HepG2 (cell line): Measurements from ENCODE around the gene MASP1. TPM values are rescaled to one million over a fixed set of nuclear protein-coding genes. Genes with fewer than 3 reads are reported as not detected.

Source experiments
- ATAC-seq: fragments of 200-7000 bp; cut with Tn5 transposase; 3 replicates; pipeline ENCODE4 v1.9.1; 2020; ENCODE audit warnings: mild to moderate bottlenecking, moderate library complexity
- BruUV-seq: library from RNA; stranded (reverse); fragments of 400-500 nt; replicated peaks from 2 replicates; lab custom pipeline; 2021; lab: Mats Ljungman, UMichigan
- CTCF ChIA-PET: fragments of 300-600 bp; formaldehyde crosslinking; extraction: SDS; loops from one replicate; lab custom pipeline; 2021; ENCODE audit warnings: low total read pairs, inconsistent platforms, low intra/inter-chr PET ratio; lab: Yijun Ruan, JAX
- POLR2A ChIA-PET: fragments of 350-600 bp; sonication (Branson Sonifier 250); formaldehyde crosslinking; loops from one replicate; lab custom pipeline; 2020; ENCODE audit warnings: antibody characterized with exemption, inconsistent platforms; lab: Yijun Ruan, JAX
- DNase-seq: peaks from one replicate; pipeline ENCODE4 v3.0.0-alpha.2; 2015; ENCODE audit warnings: low spot score
- FAIRE-seq: peaks from 3 replicates; lab custom pipeline; 2011; peaks lifted over from hg19 to GRCh38; lab: Jason Lieb, UNC
- H2AFZ ChIP-seq: one replicate; pipeline ENCODE4 v1.6.1; 2011; ENCODE audit warnings: low read length, inconsistent platforms
- H3K27ac ChIP-seq: fragments of 300-600 bp; 3 replicates; pipeline ENCODE4 v1.8.0; 2011; ENCODE audit warnings: mixed run types, mild to moderate bottlenecking, mixed read lengths, low read length, inconsistent platforms; ENCODE audit not compliant: insufficient read depth; ENCODE audit errors: extremely low read length
- H3K27me3 ChIP-seq, 2 experiments: fragments of 200-600 bp in 1 of 2; 2 replicates in 1 of 2; 3 replicates in 1 of 2; pipeline versions ENCODE4 v1.6.0 to v1.8.0; 2011; ENCODE audit warnings: low read length in 2 of 2, mild to moderate bottlenecking in 2 of 2, moderate library complexity in 2 of 2, inconsistent platforms in 1 of 2; ENCODE audit not compliant: insufficient read depth in 2 of 2, control insufficient read depth in 1 of 2
- H3K36me3 ChIP-seq, 2 experiments: fragments of 200-600 bp in 1 of 2; replicated peaks in 1 of 2; 2 replicates in 1 of 2; 3 replicates in 1 of 2; pipeline versions ENCODE4 v1.5.1 to v1.8.0; 2011; ENCODE audit warnings: low read length in 2 of 2, inconsistent platforms in 1 of 2; ENCODE audit not compliant: insufficient read depth in 2 of 2, control insufficient read depth in 1 of 2
- H3K4me1 ChIP-seq: 2 replicates; pipeline ENCODE4 v1.5.1; 2012; ENCODE audit warnings: low read length, inconsistent platforms; ENCODE audit not compliant: insufficient read depth
- H3K4me2 ChIP-seq: 2 replicates; pipeline ENCODE4 v1.6.0; 2011; ENCODE audit warnings: low read depth, low read length, inconsistent platforms
- H3K4me3 ChIP-seq, 3 experiments: fragments of 200-600 bp in 1 of 3; sonication (generic), shearing (Covaris generic) in 1 of 3; replicated peaks in 1 of 3; 2 replicates each; pipeline ENCODE4 v1.5.1; 2011 to 2016; ENCODE audit warnings: low read length in 3 of 3, inconsistent platforms in 2 of 3, low read depth in 2 of 3, mild to moderate bottlenecking in 2 of 3, control low read depth in 1 of 3, mixed read lengths in 1 of 3; ENCODE audit not compliant: insufficient read depth in 1 of 3
- H3K79me2 ChIP-seq: one replicate; pipeline ENCODE4 v1.6.1; 2011; ENCODE audit warnings: low read length, inconsistent platforms; ENCODE audit not compliant: insufficient read depth
- H3K9ac ChIP-seq: 2 replicates; pipeline ENCODE4 v1.6.0; 2011; ENCODE audit warnings: mild to moderate bottlenecking, low read depth, low read length, inconsistent platforms; ENCODE audit not compliant: insufficient read depth
- H3K9me3 ChIP-seq: 2 replicates; pipeline ENCODE4 v1.5.1; 2012; ENCODE audit warnings: mild to moderate bottlenecking, low read length
- H4K20me1 ChIP-seq: 2 replicates; pipeline ENCODE4 v1.6.0; 2011; ENCODE audit warnings: inconsistent platforms, mild to moderate bottlenecking, low read length, moderate library complexity; ENCODE audit not compliant: insufficient read depth
- HMG20B ChIP-seq: conservative IDR thresholded peaks from 2 replicates; pipeline ENCODE4 v1.6.1; 2016; ENCODE audit warnings: missing genetic modification reagents, missing compliant biosample characterization
- MLXIP ChIP-seq: sonication (generic); formaldehyde crosslinking; IDR thresholded peaks from 2 replicates; pipeline ENCODE4 v1.9.0; 2021; ENCODE audit warnings: missing genetic modification reagents, borderline replicate concordance
- SRSF4 ChIP-seq: fragments of 200-400 bp; formaldehyde crosslinking; IDR thresholded peaks from one replicate; pipeline ENCODE4 v1.6.1; 2018; ENCODE audit warnings: mild to moderate bottlenecking, low read depth, low read length, moderate library complexity; ENCODE audit not compliant: poor library complexity, severe bottlenecking
- STAG1 ChIP-seq: sonication (generic); formaldehyde crosslinking; IDR thresholded peaks from 2 replicates; pipeline ENCODE4 v1.4.0; 2020; ENCODE audit warnings: missing genetic modification reagents
- YEATS2 ChIP-seq: sonication (generic); formaldehyde crosslinking; IDR thresholded peaks from 2 replicates; pipeline ENCODE4 v1.4.0; 2020; ENCODE audit warnings: missing genetic modification reagents, borderline replicate concordance
- ZNF619 ChIP-seq: sonication (generic); formaldehyde crosslinking; IDR thresholded peaks from 2 replicates; pipeline ENCODE4 v1.4.0; 2020; ENCODE audit warnings: mild to moderate bottlenecking, missing genetic modification reagents
- WGBS: methylation state at CpG from one replicate; pipeline ENCODE4 v1.1.6; 2017; ENCODE audit warnings: low lambda C conversion rate; 5-methylcytosine and 5-hydroxymethylcytosine counted together
- in situ Hi-C: cut with HindIII; loops from 2 replicates; pipeline ENCODE4 v1.10.0; 2017; ENCODE audit warnings: low pct_unique_long_range_greater_than_20kb; ENCODE audit not compliant: extremely low pct_ligation_motif_present
- intact Hi-C: fragments of 100-400 bp; cut with micrococcal nuclease; formaldehyde crosslinking; loops from one replicate; pipeline ENCODE4 v1.10.0; 2022; ENCODE audit not compliant: unreplicated experiment
- polyA plus RNA-seq, 8 experiments: library from polyadenylated mRNA; depleted of rRNA in 3 of 8; stranded (reverse) in 7 of 8; unstranded in 1 of 8; fragments of >200 nt; fragmentation: Illumina TruSeq in 4 of 8; extraction: Trizol in 4 of 8; gene quantifications; 2 replicates each; pipeline versions ENCODE4 v1.2.1 to v1.2.3, GENCODE V29; 2011 to 2016; ENCODE audit warnings: low read depth in 4 of 8, missing spikeins in 1 of 8, mixed read lengths in 1 of 8; ENCODE audit not compliant: insufficient read depth in 1 of 8
- total RNA-seq, 5 experiments: library from RNA; depleted of rRNA; stranded (reverse); fragments of >200 nt; fragmentation: Illumina TruSeq; extraction: Trizol; gene quantifications; 2 replicates each; pipeline ENCODE4 v1.2.3, GENCODE V29; 2016; ENCODE audit warnings: low read depth in 1 of 5
- TF ChIP-seq, protein P1 (sequence below): sonication (generic); formaldehyde crosslinking; IDR thresholded peaks from 2 replicates; pipeline ENCODE4 v1.4.0; 2020; ENCODE audit warnings: low read depth, missing genetic modification reagents
- TF ChIP-seq, protein P2 (sequence below): sonication (generic); formaldehyde crosslinking; IDR thresholded peaks from 2 replicates; pipeline ENCODE4 v1.4.0; 2020; ENCODE audit warnings: missing genetic modification reagents
- TF ChIP-seq, protein P3 (sequence below): sonication (generic); formaldehyde crosslinking; IDR thresholded peaks from 2 replicates; pipeline ENCODE4 v1.5.0; 2020; ENCODE audit warnings: mild to moderate bottlenecking, missing genetic modification reagents, moderate library complexity

MASP1 gene
- total and polyA plus RNA-seq, 2 of the 13 experiments (the other 11 are each of a cell fraction or from before 2014, with no cell fraction given) = 10.8 to 56.0 TPM

GRCh38 chr3:187259171-187259570 lies 32.4 kb downstream of the MASP1 start:
- no TSS peak for BruUV-seq
- H3K36me3 ChIP-seq = no peaks in the 10 kb centered on the region
- no peaks in the 10 kb centered on the region for H3K79me2 ChIP-seq
- CTCF ChIA-PET = no interaction called here
- no peaks in the 10 kb centered on the region for H3K9me3 ChIP-seq
- H2AFZ ChIP-seq = no peak overlapping the region
- in situ Hi-C loops (no loop called here), intact Hi-C loops (no loop called here)
- no peaks in the 10 kb centered on the region for H4K20me1 ChIP-seq
- H3K27me3 ChIP-seq = no peaks in the 10 kb centered on the region
- 80% methylated on average over 2 of the region's 2 CpGs for WGBS
- no peak overlapping the region for H3K4me3 ChIP-seq
- H3K27ac ChIP-seq = no peak overlapping the region
- DNase-seq = no peak
- TF ChIP-seq, protein P1, sequence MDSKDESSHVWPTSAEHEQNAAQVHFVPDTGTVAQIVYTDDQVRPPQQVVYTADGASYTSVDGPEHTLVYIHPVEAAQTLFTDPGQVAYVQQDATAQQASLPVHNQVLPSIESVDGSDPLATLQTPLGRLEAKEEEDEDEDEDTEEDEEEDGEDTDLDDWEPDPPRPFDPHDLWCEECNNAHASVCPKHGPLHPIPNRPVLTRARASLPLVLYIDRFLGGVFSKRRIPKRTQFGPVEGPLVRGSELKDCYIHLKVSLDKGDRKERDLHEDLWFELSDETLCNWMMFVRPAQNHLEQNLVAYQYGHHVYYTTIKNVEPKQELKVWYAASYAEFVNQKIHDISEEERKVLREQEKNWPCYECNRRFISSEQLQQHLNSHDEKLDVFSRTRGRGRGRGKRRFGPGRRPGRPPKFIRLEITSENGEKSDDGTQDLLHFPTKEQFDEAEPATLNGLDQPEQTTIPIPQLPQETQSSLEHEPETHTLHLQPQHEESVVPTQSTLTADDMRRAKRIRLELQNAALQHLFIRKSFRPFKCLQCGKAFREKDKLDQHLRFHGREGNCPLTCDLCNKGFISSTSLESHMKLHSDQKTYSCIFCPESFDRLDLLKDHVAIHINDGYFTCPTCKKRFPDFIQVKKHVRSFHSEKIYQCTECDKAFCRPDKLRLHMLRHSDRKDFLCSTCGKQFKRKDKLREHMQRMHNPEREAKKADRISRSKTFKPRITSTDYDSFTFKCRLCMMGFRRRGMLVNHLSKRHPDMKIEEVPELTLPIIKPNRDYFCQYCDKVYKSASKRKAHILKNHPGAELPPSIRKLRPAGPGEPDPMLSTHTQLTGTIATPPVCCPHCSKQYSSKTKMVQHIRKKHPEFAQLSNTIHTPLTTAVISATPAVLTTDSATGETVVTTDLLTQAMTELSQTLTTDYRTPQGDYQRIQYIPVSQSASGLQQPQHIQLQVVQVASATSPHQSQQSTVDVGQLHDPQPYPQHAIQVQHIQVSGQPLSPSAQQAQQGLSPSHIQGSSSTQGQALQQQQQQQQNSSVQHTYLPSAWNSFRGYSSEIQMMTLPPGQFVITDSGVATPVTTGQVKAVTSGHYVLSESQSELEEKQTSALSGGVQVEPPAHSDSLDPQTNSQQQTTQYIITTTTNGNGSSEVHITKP (CRISPR knock-in tag) = no peak
- TF ChIP-seq SRSF4 (no peak), HMG20B (CRISPR knock-in tag) (no peak), ZNF619 (CRISPR knock-in tag) (no peak), MLXIP (CRISPR knock-in tag) (no peak), YEATS2 (CRISPR knock-in tag) (no peak), STAG1 (CRISPR knock-in tag) (peak; percentile 33)
- TF ChIP-seq, protein P2, sequence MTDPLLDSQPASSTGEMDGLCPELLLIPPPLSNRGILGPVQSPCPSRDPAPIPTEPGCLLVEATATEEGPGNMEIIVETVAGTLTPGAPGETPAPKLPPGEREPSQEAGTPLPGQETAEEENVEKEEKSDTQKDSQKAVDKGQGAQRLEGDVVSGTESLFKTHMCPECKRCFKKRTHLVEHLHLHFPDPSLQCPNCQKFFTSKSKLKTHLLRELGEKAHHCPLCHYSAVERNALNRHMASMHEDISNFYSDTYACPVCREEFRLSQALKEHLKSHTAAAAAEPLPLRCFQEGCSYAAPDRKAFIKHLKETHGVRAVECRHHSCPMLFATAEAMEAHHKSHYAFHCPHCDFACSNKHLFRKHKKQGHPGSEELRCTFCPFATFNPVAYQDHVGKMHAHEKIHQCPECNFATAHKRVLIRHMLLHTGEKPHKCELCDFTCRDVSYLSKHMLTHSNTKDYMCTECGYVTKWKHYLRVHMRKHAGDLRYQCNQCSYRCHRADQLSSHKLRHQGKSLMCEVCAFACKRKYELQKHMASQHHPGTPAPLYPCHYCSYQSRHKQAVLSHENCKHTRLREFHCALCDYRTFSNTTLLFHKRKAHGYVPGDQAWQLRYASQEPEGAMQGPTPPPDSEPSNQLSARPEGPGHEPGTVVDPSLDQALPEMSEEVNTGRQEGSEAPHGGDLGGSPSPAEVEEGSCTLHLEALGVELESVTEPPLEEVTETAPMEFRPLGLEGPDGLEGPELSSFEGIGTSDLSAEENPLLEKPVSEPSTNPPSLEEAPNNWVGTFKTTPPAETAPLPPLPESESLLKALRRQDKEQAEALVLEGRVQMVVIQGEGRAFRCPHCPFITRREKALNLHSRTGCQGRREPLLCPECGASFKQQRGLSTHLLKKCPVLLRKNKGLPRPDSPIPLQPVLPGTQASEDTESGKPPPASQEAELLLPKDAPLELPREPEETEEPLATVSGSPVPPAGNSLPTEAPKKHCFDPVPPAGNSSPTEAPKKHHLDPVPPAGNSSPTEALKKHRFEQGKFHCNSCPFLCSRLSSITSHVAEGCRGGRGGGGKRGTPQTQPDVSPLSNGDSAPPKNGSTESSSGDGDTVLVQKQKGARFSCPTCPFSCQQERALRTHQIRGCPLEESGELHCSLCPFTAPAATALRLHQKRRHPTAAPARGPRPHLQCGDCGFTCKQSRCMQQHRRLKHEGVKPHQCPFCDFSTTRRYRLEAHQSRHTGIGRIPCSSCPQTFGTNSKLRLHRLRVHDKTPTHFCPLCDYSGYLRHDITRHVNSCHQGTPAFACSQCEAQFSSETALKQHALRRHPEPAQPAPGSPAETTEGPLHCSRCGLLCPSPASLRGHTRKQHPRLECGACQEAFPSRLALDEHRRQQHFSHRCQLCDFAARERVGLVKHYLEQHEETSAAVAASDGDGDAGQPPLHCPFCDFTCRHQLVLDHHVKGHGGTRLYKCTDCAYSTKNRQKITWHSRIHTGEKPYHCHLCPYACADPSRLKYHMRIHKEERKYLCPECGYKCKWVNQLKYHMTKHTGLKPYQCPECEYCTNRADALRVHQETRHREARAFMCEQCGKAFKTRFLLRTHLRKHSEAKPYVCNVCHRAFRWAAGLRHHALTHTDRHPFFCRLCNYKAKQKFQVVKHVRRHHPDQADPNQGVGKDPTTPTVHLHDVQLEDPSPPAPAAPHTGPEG (CRISPR knock-in tag) = no peak
- TF ChIP-seq, protein P3, sequence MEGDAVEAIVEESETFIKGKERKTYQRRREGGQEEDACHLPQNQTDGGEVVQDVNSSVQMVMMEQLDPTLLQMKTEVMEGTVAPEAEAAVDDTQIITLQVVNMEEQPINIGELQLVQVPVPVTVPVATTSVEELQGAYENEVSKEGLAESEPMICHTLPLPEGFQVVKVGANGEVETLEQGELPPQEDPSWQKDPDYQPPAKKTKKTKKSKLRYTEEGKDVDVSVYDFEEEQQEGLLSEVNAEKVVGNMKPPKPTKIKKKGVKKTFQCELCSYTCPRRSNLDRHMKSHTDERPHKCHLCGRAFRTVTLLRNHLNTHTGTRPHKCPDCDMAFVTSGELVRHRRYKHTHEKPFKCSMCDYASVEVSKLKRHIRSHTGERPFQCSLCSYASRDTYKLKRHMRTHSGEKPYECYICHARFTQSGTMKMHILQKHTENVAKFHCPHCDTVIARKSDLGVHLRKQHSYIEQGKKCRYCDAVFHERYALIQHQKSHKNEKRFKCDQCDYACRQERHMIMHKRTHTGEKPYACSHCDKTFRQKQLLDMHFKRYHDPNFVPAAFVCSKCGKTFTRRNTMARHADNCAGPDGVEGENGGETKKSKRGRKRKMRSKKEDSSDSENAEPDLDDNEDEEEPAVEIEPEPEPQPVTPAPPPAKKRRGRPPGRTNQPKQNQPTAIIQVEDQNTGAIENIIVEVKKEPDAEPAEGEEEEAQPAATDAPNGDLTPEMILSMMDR (CRISPR knock-in tag) = peak; percentile 14; the same call in 1 of the 2 replicates
- H3K9ac ChIP-seq = no peak overlapping the region
- no peak for FAIRE-seq
- POLR2A ChIA-PET = no interaction called here
- H3K4me2 ChIP-seq = no peak overlapping the region
- no peak for ATAC-seq
- H3K4me1 ChIP-seq = peaks cover 15% of the 10 kb centered on the region
